GM15510 (cell line): ENCODE measurements around the gene PSMA2.
A peak's percentile ranks its signal among the peaks of the same experiment; 100 is the strongest.

Source experiments
- POLR2A ChIP-seq: IDR thresholded peaks from 3 replicates; pipeline ENCODE4 v1.6.1; 2011; ENCODE audit warnings: borderline replicate concordance; ENCODE audit not compliant: insufficient read length; ENCODE audit errors: extremely low read depth

Gene PSMA2

DNA sequence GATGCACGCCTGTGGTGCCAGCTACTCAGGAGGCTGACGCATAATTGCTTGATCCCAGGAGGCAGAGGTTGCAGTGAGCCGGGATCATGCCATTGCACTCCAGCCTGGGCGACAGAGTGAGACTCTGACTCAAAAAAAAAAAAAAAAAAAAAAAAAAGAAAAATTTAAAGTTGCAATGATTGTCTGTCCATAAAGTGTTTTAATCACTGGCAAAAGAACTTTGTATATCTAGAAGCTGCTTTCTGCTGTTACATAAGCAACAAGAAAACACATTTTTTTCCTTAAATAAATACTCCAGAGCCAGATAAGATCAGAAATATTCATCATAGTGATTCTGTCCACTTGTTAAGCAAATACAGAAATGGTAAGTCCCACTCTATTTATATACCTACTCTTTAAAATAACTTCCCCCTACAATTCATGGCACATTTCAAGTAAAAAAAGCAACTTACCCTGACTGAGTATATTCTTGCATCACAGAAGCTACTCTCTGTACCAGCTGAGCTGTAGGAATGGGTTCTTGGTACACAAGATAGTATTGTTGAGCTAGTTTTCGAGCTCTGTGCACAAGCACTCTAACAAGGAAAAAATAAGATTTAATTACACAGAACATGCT is 7.6 kb downstream of the PSMA2 start:
- no peak for TF ChIP-seq POLR2A

GRCh38 chr7:42922017-42922753 is 9.8 kb downstream of the PSMA2 start:
- no peak for TF ChIP-seq POLR2A

DNA sequence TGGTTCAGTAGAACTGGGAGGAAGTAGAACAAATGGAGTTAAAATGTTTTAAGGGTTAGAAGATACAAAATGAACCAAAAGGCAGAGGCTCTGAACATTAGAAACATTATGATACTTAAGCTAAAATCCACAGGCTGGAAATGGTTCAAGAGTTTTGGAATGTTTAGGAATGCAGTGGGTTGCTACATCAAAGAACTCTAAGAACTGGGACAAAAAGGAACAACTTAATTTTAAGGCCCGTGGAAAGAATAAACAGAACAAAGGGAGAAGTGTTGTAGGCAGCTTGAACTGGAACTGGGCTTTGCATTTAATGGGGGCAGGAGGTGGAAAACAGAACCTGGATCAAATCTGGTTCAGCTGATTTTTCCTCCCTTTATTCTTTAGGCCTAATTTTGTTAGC is 16.6 kb downstream of the PSMA2 start:
- TF ChIP-seq POLR2A, result no peak

DNA sequence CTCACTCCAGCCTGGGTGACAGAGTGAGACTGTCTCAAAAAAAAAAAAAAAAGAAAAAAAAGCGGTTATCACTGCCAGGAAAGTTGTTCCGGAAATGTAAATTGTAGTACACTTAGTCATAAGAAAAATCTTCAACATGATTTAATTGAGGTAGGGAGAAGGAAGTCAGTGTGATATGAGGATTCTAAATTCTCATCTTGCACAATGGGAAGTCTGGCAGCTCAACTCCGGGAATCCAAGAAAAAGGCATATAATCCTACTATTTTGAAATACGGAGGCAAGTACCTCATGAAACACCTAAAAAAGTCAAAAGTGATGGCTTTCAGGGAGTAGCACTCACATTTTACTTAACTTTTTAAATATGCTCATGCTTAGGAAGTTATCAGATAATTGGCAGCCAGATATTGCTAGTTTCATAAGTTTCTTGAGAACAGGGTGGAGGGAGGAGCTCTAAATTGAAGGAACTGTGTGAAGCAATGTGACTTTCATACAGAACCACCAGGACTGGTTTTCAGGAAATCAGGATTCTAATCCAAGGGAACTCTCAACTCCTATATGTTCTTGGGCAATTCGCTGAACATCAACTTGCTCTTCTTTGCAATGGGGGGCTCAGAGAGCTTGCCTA is 17.4 kb downstream of the PSMA2 start:
- no peak for TF ChIP-seq POLR2A

GRCh38 chr7:42914009-42914408 is 18.0 kb downstream of the PSMA2 start:
- no peak for TF ChIP-seq POLR2A

GRCh38 chr7:42913591-42913990 is 18.4 kb downstream of the PSMA2 start:
- TF ChIP-seq POLR2A, result no peak

GRCh38 chr7:42911454-42912447 is 20.2 kb downstream of the PSMA2 start, which contains the start of gene C7orf25:
Gene C7orf25, minus strand, starts transcription at chr7:42912070. Its CDS starts 1,170 bp downstream, at chr7:42910900.
- peak; percentile 67 for TF ChIP-seq POLR2A

DNA sequence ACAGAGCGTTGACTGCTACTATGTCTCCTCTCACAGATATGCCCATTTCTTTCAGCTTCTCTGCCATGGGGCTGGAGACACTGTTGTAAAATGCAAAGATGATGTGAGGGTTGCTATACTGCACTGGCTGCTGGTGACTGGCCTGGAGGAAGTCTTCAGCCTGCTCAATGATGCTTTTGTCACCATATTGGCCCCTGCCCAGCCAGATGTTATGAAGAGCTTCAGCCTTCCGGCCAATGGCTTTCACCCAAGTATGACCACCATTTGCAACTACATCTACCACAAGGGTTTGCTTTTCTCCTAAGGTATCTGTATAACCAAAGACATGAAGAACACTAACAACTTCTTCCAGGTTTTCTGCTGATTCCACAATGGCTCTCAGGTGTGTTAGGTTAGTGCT is 21.7 kb downstream of the PSMA2 start:
- no peak for TF ChIP-seq POLR2A

- TF ChIP-seq POLR2A, result no peak
Observed at GRCh38 chr7:42907316-42907715, 24.7 kb downstream of the PSMA2 start.

DNA sequence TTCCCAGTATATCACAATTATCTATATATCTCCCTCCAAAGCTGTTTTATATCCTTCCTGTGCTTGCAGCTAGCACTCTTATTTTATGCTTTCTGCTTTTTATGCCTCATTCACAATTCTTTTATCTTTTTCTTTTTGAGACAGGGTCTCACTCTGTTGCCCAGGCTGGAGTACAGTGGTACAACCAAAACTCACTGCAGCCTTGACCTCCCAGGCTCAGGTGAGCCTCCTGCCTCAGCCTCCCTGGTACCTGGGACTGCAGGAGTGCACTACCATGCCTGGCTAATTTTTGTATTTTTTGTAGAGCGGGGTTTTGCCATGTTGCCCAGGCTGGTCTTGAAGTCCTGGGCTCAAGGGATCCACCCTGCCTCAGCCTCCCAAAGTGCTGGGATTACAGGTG is 25.8 kb downstream of the PSMA2 start:
- no peak for TF ChIP-seq POLR2A

DNA sequence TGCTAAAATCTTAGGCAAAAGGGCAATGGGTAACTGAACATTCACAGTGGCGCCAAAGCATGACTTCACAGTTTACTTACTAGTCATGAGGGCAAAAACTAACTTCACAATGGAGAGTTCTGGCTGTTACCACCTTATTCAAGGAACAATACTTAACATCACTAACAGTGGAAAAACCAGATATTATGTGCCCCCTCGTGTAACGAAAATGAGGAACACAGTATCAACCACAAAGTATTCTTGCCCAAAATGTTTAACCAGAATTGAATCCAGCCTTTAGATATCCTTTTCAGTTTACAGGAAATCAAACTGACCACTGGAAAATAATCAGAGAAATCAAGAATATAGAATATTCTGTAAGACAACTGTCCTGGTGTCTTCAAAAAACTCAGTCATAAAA is 29.6 kb downstream of the PSMA2 start:
- TF ChIP-seq POLR2A, result no peak

DNA sequence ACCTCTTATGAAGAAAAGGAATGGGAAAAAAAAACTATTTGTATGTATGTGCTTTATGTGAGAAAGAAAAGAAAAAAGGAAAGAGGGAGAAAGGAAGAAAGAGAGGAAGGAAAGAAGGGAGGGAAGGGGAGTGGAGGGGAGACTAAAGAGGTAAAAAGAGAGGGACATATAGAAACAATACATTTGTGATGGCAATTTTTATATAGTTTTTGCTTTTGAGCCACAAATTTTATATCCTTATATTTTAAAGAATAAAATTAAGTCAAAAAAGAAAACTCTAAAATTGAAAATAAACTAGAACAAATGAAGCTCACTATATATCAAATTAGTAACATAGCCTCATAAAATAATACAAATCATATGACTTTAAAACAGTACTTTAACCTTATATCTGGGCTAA is 31.1 kb downstream of the PSMA2 start:
- no peak for TF ChIP-seq POLR2A

DNA sequence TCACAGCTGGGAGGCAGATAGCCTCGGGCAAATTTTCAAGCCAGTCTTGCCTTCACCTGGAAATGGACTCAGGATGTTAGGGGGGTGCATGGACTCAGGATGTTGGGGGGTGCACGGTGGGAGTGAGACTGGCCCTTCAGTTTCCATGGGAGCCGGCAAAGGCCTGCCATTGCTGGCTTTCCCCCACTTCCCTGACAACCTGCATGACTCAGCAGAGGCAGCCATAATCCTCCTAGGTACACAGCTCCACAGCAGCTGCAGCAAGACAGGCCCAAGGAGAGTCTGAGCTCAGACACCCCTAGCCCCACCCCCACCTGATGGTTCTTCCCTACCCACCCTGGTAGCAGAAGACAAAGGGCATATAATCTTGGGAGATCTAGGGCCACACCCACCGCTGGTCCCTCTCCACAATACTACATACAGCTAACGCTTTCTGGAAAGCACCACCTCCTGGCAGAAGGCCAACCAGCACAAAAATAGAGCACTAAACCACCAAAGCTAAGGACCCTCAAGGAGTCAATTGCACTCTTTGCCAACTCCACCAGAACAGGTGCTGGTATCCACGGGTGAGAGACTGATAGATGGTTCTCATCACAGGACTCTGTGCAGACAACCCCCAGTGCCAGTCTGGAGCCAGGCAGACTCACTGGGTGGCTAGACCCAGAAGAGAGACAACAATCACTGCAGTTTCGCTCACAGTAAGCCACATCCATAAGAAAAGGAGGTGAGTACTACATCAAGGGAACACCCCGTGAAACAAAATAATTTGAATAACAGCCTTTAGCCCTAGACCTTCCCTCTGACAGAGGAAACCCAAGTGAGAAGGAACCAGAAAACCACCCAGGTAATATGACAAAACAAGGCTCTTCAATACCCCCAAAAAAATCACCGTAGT is 38.4 kb downstream of the PSMA2 start:
- no peak for TF ChIP-seq POLR2A
